A549 (cell line): Measurements from ENCODE around the gene EPB41L2. TPM values are rescaled to one million over a fixed set of nuclear protein-coding genes. Genes with fewer than 3 reads are reported as not detected.

Source experiments
- ATAC-seq, 2 experiments: fragments of 200-7000 bp in 1 of 2; fragments of >200 bp in 1 of 2; cut with Nextera tagmentation in 1 of 2; cut with Tn5 transposase in 1 of 2; 3 replicates each; pipeline versions ENCODE4 v1.8.0 to v1.9.1; 2018 to 2020; ENCODE audit warnings: mild to moderate bottlenecking in 1 of 2, moderate library complexity in 1 of 2
- CTCF ChIA-PET: fragments of 300-600 bp; sonication (Branson Sonifier 250); formaldehyde crosslinking; extraction: SDS; loops from one replicate; lab custom pipeline; 2021; ENCODE audit warnings: antibody characterized with exemption, inconsistent platforms; lab: Yijun Ruan, JAX
- POLR2A ChIA-PET: fragments of 350-600 bp; formaldehyde crosslinking; extraction: SDS; loops from one replicate; lab custom pipeline; 2021; ENCODE audit warnings: antibody characterized with exemption, inconsistent platforms; lab: Yijun Ruan, JAX
- DNase-seq, 2 experiments: peaks; one replicate each; pipeline versions ENCODE4 v3.0.0 to v3.0.0-alpha.2; 2011 to 2016; ENCODE audit warnings: low read depth in 1 of 2, low spot score in 1 of 2
- FAIRE-seq: peaks from 2 replicates; lab custom pipeline; 2011; peaks lifted over from hg19 to GRCh38; lab: Jason Lieb, UNC
- H3K27ac ChIP-seq, 2 experiments: fragments of >200 bp; sonication (Bioruptor Twin); formaldehyde crosslinking; 3 replicates each; pipeline ENCODE4 v1.5.1; 2016 to 2017
- H3K4me1 ChIP-seq: fragments of >200 bp; sonication (Bioruptor Twin); formaldehyde crosslinking; 3 replicates; pipeline ENCODE4 v1.6.1; 2016
- H3K4me2 ChIP-seq: fragments of >200 bp; sonication (Bioruptor Twin); formaldehyde crosslinking; 3 replicates; pipeline ENCODE4 v1.6.1; 2016
- H3K4me3 ChIP-seq: fragments of >200 bp; sonication (Bioruptor Twin); formaldehyde crosslinking; 3 replicates; pipeline ENCODE4 v1.5.1; 2016
- H3K9me3 ChIP-seq: fragments of >200 bp; sonication (Bioruptor Twin); formaldehyde crosslinking; 3 replicates; pipeline ENCODE4 v1.6.1; 2016
- ATOH8 ChIP-seq: fragments of 250-450 bp; sonication (Bioruptor Pico); IDR thresholded peaks from 2 replicates; pipeline ENCODE4 v1.5.0; 2020; ENCODE audit warnings: low read depth, mild to moderate bottlenecking, moderate library complexity
- CBX8 ChIP-seq: fragments of 200-600 bp; sonication (generic); IDR thresholded peaks from 2 replicates; pipeline ENCODE4 v1.6.1; 2016
- CHD2 ChIP-seq: fragments of 150-350 bp; IDR thresholded peaks from 2 replicates; pipeline ENCODE4 v1.6.1; 2014; ENCODE audit warnings: low read length; ENCODE audit not compliant: partially characterized antibody
- CHD4 ChIP-seq: fragments of 200-600 bp; sonication (generic); IDR thresholded peaks from 2 replicates; pipeline ENCODE4 v1.6.1; 2016; ENCODE audit warnings: antibody characterized with exemption, mild to moderate bottlenecking, borderline replicate concordance
- E2F6 ChIP-seq: IDR thresholded peaks from 2 replicates; pipeline ENCODE4 v1.6.1; 2012; ENCODE audit warnings: low read depth, borderline replicate concordance
- ELK1 ChIP-seq: fragments of 150-350 bp; IDR thresholded peaks from 2 replicates; pipeline ENCODE4 v1.6.1; 2014; ENCODE audit warnings: low read depth, mild to moderate bottlenecking, low read length
- HOXA7 ChIP-seq: fragments of 250-450 bp; sonication (Bioruptor Pico); IDR thresholded peaks from 2 replicates; pipeline ENCODE4 v1.5.0; 2020; ENCODE audit warnings: mild to moderate bottlenecking, moderate library complexity
- MAFK ChIP-seq: fragments of 450-650 bp; IDR thresholded peaks from 2 replicates; pipeline ENCODE4 v1.6.1; 2014; ENCODE audit not compliant: partially characterized antibody
- MYC ChIP-seq: IDR thresholded peaks from 2 replicates; pipeline ENCODE4 v1.6.1; 2012; ENCODE audit warnings: mild to moderate bottlenecking, inconsistent platforms, low read length, improper control_type of control experiment, borderline replicate concordance
- PBX3 ChIP-seq: IDR thresholded peaks from 2 replicates; pipeline ENCODE4 v1.6.1; 2012
- RAD21 ChIP-seq, 2 experiments: fragments of >200 bp in 1 of 2; sonication (Bioruptor Twin) in 1 of 2; formaldehyde crosslinking in 1 of 2; IDR thresholded peaks in 1 of 2; conservative IDR thresholded peaks in 1 of 2; 2 replicates in 1 of 2; 3 replicates in 1 of 2; pipeline ENCODE4 v1.6.1; 2012 to 2018; ENCODE audit warnings: inconsistent platforms in 1 of 2
- RCOR1 ChIP-seq: fragments of 150-350 bp; IDR thresholded peaks from 2 replicates; pipeline ENCODE4 v1.6.1; 2014; ENCODE audit warnings: antibody characterized with exemption, low read length, low read depth
- REST ChIP-seq: fragments of 200-600 bp; sonication (generic); IDR thresholded peaks from 2 replicates; pipeline ENCODE4 v1.6.1; 2016; ENCODE audit warnings: antibody characterized with exemption, mild to moderate bottlenecking, moderate library complexity
- TFCP2L1 ChIP-seq: fragments of 250-450 bp; sonication (Bioruptor Pico); IDR thresholded peaks from 2 replicates; pipeline ENCODE4 v1.5.0; 2021; ENCODE audit warnings: mild to moderate bottlenecking
- TP53 ChIP-seq: fragments of 250-450 bp; sonication (Bioruptor Pico); IDR thresholded peaks from 2 replicates; pipeline ENCODE4 v1.5.0; 2021; ENCODE audit warnings: mild to moderate bottlenecking, moderate library complexity
- USF2 ChIP-seq: fragments of 450-650 bp; IDR thresholded peaks from 2 replicates; pipeline ENCODE4 v1.6.1; 2014; ENCODE audit warnings: antibody characterized with exemption
- ZFP36 ChIP-seq: fragments of 450-650 bp; IDR thresholded peaks from 2 replicates; pipeline ENCODE4 v1.6.1; 2014; ENCODE audit warnings: borderline replicate concordance; ENCODE audit not compliant: partially characterized antibody
- ZSCAN20 ChIP-seq: fragments of 250-450 bp; sonication (Bioruptor Pico); IDR thresholded peaks from 2 replicates; pipeline ENCODE4 v1.8.0; 2022; ENCODE audit warnings: mild to moderate bottlenecking, moderate library complexity
- WGBS: methylation state at CpG from one replicate; pipeline ENCODE4 v1.1.6; 2017; ENCODE audit errors: missing lambda C conversion rate; 5-methylcytosine and 5-hydroxymethylcytosine counted together
- polyA plus RNA-seq, 4 experiments: library from polyadenylated mRNA; depleted of rRNA in 3 of 4; stranded (reverse); fragments of >200 nt; fragmentation: RNase III in 1 of 4; extraction: RNeasy Plus Mini Kit Qiagen cat#74134 plus additional on column Dnase treatment in 1 of 4; gene quantifications; 2 replicates in 3 of 4; 3 replicates in 1 of 4; pipeline ENCODE4 v1.2.3, GENCODE V29; 2011 to 2017

Gene EPB41L2
- polyA plus RNA-seq, 2 of the 4 experiments (the other 2 are of a cell fraction) = 42.9 to 50.3 TPM

GRCh38 chr6:130980310-130981032 lies 82.6 kb downstream of the EPB41L2 start:
- H3K4me2 ChIP-seq = no peak overlapping the region
- CTCF ChIA-PET = interaction anchor here (1.6 kb wide), 1 partner anchor 95 kb away, joined by 4 read pairs; no protein-coding TSS in a partner anchor
- H3K27ac ChIP-seq = no peak overlapping the region
- 92% methylated on average over 5 of the region's 5 CpGs for WGBS
- no peak for TF ChIP-seq USF2
- TF ChIP-seq MAFK = peak; percentile 32
- FAIRE-seq = no peak
- DNase-seq = no peak
- no peak for ATAC-seq
- H3K9me3 ChIP-seq = no peaks in the 10 kb centered on the region
- H3K4me3 ChIP-seq = no peak overlapping the region
- H3K4me1 ChIP-seq = peaks cover 6% of the 10 kb centered on the region; the same call in 2 of the 3 replicates
- POLR2A ChIA-PET = interaction anchor here (0.6 kb wide), 1 partner anchor 1271 kb away, joined by 5 read pairs; no protein-coding TSS in a partner anchor

- ChIA-PET CTCF (interaction anchor here (1.0 kb wide), 1 partner anchor 15 kb away, joined by 3 read pairs; no protein-coding TSS in a partner anchor), POLR2A (interaction anchor here (0.9 kb wide), 1 partner anchor 83 kb away, joined by 6 read pairs; no protein-coding TSS in a partner anchor)
- TF ChIP-seq MAFK = no peak
- TF ChIP-seq CBX8 = no peak
- no peak for TF ChIP-seq CHD2
- TF ChIP-seq PBX3 = no peak
- no peak for TF ChIP-seq RAD21 (conservative IDR thresholded peaks at IDR 0.05 in 1 of 2, IDR thresholded peaks at IDR 0.05 in 1 of 2)
- no peak for TF ChIP-seq ZFP36
- no peak for TF ChIP-seq E2F6
- no peak for TF ChIP-seq HOXA7 (CRISPR knock-in tag)
- TF ChIP-seq CHD4 = no peak
- TF ChIP-seq TFCP2L1 (CRISPR knock-in tag) = no peak
- TF ChIP-seq RCOR1 = no peak
- no peak for TF ChIP-seq ELK1
- ATAC-seq (no peak), FAIRE-seq (no peak), DNase-seq (no peak)
- Histone ChIP-seq H3K27ac (no peak overlapping the region), H3K4me1 (peaks cover 12% of the 10 kb centered on the region; the same call in 2 of the 3 replicates), H3K4me2 (no peak overlapping the region), H3K4me3 (no peak overlapping the region), H3K9me3 (no peaks in the 10 kb centered on the region)
- 77% methylated on average over 5 of the region's 5 CpGs for WGBS
Observed at GRCh38 chr6:130978660-130979396, 84.2 kb downstream of the EPB41L2 start.

GRCh38 chr6:130978180-130978579 lies 84.9 kb downstream of the EPB41L2 start:
- Histone ChIP-seq H3K4me2 (no peak overlapping the region), H3K4me1 (peaks cover 14% of the 10 kb centered on the region; the same call in 2 of the 3 replicates), H3K27ac (no peak overlapping the region), H3K4me3 (no peak overlapping the region), H3K9me3 (no peaks in the 10 kb centered on the region)
- DNase-seq (no peak), FAIRE-seq (no peak), ATAC-seq (no peak)
- 100% methylated on average over 1 of the region's 1 CpG for WGBS
- ChIA-PET POLR2A (no interaction called here), CTCF (interaction anchor here (1.0 kb wide), 1 partner anchor 15 kb away, joined by 3 read pairs; no protein-coding TSS in a partner anchor)
- TF ChIP-seq TFCP2L1 (CRISPR knock-in tag) (no peak), ATOH8 (CRISPR knock-in tag) (no peak), MYC (no peak), RAD21 (conservative IDR thresholded peaks at IDR 0.05 in 1 of 2, IDR thresholded peaks at IDR 0.05 in 1 of 2) (no peak), ZSCAN20 (CRISPR knock-in tag) (no peak), REST (no peak), PBX3 (no peak), MAFK (no peak), TP53 (no peak)
